GM12892 (cell line): ENCODE measurements around the gene TOM1L2.

Source experiments
- POLR2A ChIP-seq: IDR thresholded peaks from 2 replicates; pipeline ENCODE4 v1.6.1; 2011; ENCODE audit warnings: low read depth, low read length, control low read depth
- POLR2AphosphoS5 ChIP-seq: IDR thresholded peaks from 2 replicates; pipeline ENCODE4 v1.6.1; 2011; ENCODE audit warnings: low read depth, low read length, control low read depth

- TF ChIP-seq POLR2AphosphoS5 (no peak), POLR2A (no peak)
Measured at GRCh38 chr17:17822189-17822588, 150.0 kb downstream of the TOM1L2 start.
